GM19240 (cell line): ENCODE measurements around the gene OR52A5.

ENCODE experiments used
- DNase-seq: peaks from one replicate; pipeline ENCODE4 v3.0.0; 2011; ENCODE audit warnings: low spot score; ENCODE audit not compliant: insufficient read length

Gene OR52A5

GRCh38 chr11:5117588-5117987 is 20.6 kb downstream of the OR52A5 start:
- no peak for DNase-seq

GRCh38 chr11:5115339-5115738 is 22.8 kb downstream of the OR52A5 start:
- DNase-seq = no peak

- no peak for DNase-seq
These were observed 30.9 kb downstream of the OR52A5 start for GRCh38 chr11:5107285-5107684.

GRCh38 chr11:5103066-5103465 is 35.1 kb downstream of the OR52A5 start:
- no peak for DNase-seq

GRCh38 chr11:5102246-5102645 is 35.9 kb downstream of the OR52A5 start:
- DNase-seq = no peak

- no peak for DNase-seq
These were observed 42.1 kb downstream of the OR52A5 start for GRCh38 chr11:5096011-5096410.

- no peak for DNase-seq
These were observed 45.2 kb downstream of the OR52A5 start for GRCh38 chr11:5092821-5093585.

- no peak for DNase-seq
These were observed 47.5 kb downstream of the OR52A5 start for GRCh38 chr11:5090668-5091067.

GRCh38 chr11:5088556-5088955 is 49.6 kb downstream of the OR52A5 start:
- DNase-seq = no peak

- no peak for DNase-seq
These were observed 54.6 kb downstream of the OR52A5 start for GRCh38 chr11:5083602-5084001.

- no peak for DNase-seq
These were observed 56.8 kb downstream of the OR52A5 start for GRCh38 chr11:5081405-5081804.
